Fibroblast of pulmonary artery (primary cell): ENCODE measurements around the gene FIBP.
"Not testable (repeated sequence)": the region's sequence is repeated elsewhere in the genome, so short reads cannot be mapped to it uniquely, and the experiment has no call there.

Source experiments
- DNase-seq: peaks from one replicate; pipeline ENCODE4 v3.0.0-alpha.2; 2010; ENCODE audit warnings: low read depth
- H3K4me3 ChIP-seq: replicated peaks from 2 replicates; pipeline ENCODE4 v1.5.1; 2011; ENCODE audit warnings: low read depth, mild to moderate bottlenecking, control low read depth, low read length, moderate library complexity
- CTCF ChIP-seq: IDR thresholded peaks from 2 replicates; pipeline ENCODE4 v1.5.1; 2011; ENCODE audit warnings: mild to moderate bottlenecking, control low read depth, low read length, inconsistent platforms; ENCODE audit errors: missing control alignments

Gene FIBP

GRCh38 chr11:65897020-65897471 is 8.8 kb upstream of the FIBP start:
- no peak overlapping the region for H3K4me3 ChIP-seq
- no peak for TF ChIP-seq CTCF

DNA sequence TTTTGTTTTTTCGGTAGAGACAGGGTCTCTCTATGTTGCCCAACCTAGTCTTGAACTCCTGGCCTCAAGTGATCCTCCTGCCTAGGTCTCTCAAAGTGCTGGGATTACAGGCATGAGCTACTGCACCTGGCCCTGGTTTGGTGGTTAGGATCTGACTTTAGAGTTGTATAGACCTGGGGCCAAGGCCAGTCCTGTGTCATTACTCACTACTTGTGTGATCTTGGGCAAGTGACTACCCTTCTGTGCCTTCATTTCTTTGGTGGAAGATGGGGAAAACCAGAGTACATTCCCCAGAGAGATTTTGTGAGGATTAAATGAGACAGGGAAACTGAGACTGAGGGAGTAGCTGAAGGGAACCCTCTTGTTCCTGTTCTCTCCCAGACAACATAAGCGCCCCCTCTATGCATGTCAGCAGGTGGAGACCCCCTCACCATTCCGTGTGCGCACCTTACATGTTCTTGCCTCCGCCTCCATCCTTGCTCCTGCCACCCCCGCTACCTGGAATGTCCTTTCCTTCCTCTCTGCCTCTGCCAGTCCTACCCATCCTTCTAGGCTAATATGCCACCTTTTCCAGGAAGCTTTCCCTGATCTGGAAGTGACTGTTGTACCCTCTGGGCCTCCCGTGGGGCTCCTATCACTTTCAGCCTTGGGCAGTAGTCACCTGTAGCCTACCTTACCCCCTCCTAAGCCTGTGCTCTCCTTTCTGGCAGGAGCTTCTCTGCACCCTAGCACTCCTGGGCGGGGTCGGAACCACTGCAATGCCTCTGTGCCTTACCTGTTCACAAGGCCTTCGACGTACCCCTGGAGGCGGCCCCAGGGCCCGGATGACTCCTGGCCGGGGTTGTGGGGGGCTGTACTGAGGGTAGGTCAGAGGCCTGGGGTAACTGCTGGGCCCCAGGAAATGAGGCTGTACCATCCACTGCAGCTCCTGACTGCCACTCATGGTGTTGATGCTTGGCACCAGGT is 8.0 kb upstream of the FIBP start:
- no peak for TF ChIP-seq CTCF
- DNase-seq: no peak
- H3K4me3 ChIP-seq: no peak overlapping the region

More at GRCh38 chr11:65897020-65897471, 8.8 kb upstream of the FIBP start:
- DNase-seq: no peak

DNA sequence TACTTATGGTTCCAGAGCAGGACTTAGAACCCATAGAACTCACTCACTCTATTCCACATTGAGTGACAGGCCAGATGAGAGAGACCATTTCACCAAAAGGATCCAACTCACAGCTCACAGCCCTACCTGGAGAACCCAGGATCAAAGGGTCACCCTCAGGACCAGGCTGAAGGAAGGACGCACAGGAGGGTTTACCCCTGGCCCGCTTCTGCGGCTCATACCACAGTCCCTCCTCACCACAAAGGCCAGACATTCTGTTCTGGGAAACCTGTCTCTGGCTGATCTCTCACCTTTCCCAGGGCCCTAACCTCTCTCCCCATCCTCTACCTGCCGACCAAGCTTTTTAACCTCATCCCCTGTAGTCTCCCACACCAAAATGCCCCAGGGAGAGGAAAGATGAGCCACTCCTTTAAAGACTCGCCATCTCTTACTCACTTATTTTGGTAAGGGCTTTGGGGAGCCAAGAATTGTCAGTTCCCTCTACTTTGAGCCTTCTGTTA is 7.3 kb upstream of the FIBP start:
- no peak for DNase-seq
- no peak overlapping the region for H3K4me3 ChIP-seq
- no peak for TF ChIP-seq CTCF

GRCh38 chr11:65894034-65894591 is 5.8 kb upstream of the FIBP start:
- H3K4me3 ChIP-seq: no peak overlapping the region
- no peak for TF ChIP-seq CTCF

GRCh38 chr11:65892661-65893317 is 4.5 kb upstream of the FIBP start:
- H3K4me3 ChIP-seq: peak overlapping the region; percentile 74
- TF ChIP-seq CTCF: no peak
- no peak for DNase-seq

More at GRCh38 chr11:65894034-65894591, 5.8 kb upstream of the FIBP start:
- DNase-seq: no peak

DNA sequence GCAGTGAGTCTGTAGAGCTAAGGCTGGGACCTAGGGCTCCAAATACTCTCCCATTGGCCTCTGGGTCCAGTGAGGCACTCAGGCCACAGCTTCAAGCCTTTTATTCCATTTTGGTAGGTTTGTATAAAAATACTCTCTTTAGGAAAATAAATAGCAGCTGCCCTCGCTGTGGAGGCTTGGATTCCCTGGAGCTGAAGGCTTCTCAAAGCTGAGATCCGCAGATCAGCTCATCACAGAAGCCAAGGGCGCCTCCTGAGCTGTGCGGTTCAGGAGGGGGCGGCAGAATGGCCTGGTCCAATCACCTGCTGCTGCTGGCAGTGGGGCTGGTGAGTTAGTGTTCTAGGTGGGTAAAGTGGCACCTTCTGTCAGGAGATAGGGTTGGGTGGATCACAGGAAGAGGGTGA is 3.9 kb upstream of the FIBP start:
- not testable (repeated sequence) for DNase-seq
- peak overlapping the region; percentile 74 for H3K4me3 ChIP-seq
